ENCODE data around the gene RBFOX2. TPM values are rescaled to one million over a fixed set of nuclear protein-coding genes. Genes with fewer than 3 reads are reported as not detected.
"Not testable (repeated sequence)": the region's sequence is repeated elsewhere in the genome, so short reads cannot be mapped to it uniquely, and the experiment has no call there.

The RBFOX2 gene
- polyA plus RNA-seq = 10 to 100 TPM; 15.2 to 53.4 (median 28.9) TPM

- WGBS, 3 donors = 0 to 1% (median 1%) methylated on average over 49 to 71 of the region's 74 CpGs
- peak within 1 kb of the TSS; percentile 65 for H3K27ac ChIP-seq (ENCODE audit: low read depth, low read length)
Measured at GRCh38 chr22:36028646-36029405, at the start of gene RBFOX2. Gene RBFOX2, minus strand, starts transcription at chr22:36028824. Its CDS starts 399 bp downstream, at chr22:36028425.

- WGBS, 3 donors = 47 to 58% (median 47%) methylated on average over 6 of the region's 6 CpGs
- no peak overlapping the region for H3K27ac ChIP-seq (ENCODE audit: low read depth, low read length)
Measured at GRCh38 chr22:36077271-36077670, 48.6 kb upstream of the RBFOX2 start.

GRCh38 chr22:36075724-36076123 lies 47.1 kb upstream of the RBFOX2 start:
- H3K27ac ChIP-seq (ENCODE audit: low read depth, low read length) = no peak overlapping the region
- 94 to 98% (median 98%) methylated on average over 5 of the region's 5 CpGs for WGBS, 3 donors

- H3K27ac ChIP-seq (ENCODE audit: low read depth, low read length) = no peak overlapping the region
- WGBS, 3 donors = 93 to 95% (median 93%) methylated on average over 5 of the region's 5 CpGs
Measured at GRCh38 chr22:36075230-36075629, 46.6 kb upstream of the RBFOX2 start.

GRCh38 chr22:36073476-36073875 lies 44.9 kb upstream of the RBFOX2 start:
- no peak overlapping the region for H3K27ac ChIP-seq (ENCODE audit: low read depth, low read length)
- WGBS, 3 donors = 73 to 92% (median 79%) methylated on average over 1 of the region's 1 CpG

GRCh38 chr22:36070645-36071044 lies 42.0 kb upstream of the RBFOX2 start:
- WGBS, 3 donors = 97 to 98% (median 98%) methylated on average over 2 of the region's 2 CpGs
- not testable (repeated sequence) for H3K27ac ChIP-seq (ENCODE audit: low read depth, low read length)

GRCh38 chr22:36069368-36069767 lies 40.7 kb upstream of the RBFOX2 start:
- 43 to 90% (median 90%) methylated on average over 10 of the region's 10 CpGs for WGBS, 3 donors
- H3K27ac ChIP-seq (ENCODE audit: low read depth, low read length) = no peak overlapping the region

- WGBS, 3 donors = 69 to 71% (median 71%) methylated on average over 6 of the region's 6 CpGs
- H3K27ac ChIP-seq (ENCODE audit: low read depth, low read length) = no peak overlapping the region
Measured at GRCh38 chr22:36068776-36069344, 40.2 kb upstream of the RBFOX2 start.

- H3K27ac ChIP-seq (ENCODE audit: low read depth, low read length) = no peak overlapping the region
Measured at GRCh38 chr22:36067235-36067558, 38.6 kb upstream of the RBFOX2 start.

GRCh38 chr22:36065775-36066544 lies 37.3 kb upstream of the RBFOX2 start:
- 1 to 2% (median 2%) methylated on average over 54 of the region's 54 CpGs for WGBS, 3 donors
- no peak overlapping the region for H3K27ac ChIP-seq (ENCODE audit: low read depth, low read length)

GRCh38 chr22:36065462-36065774 lies 36.8 kb upstream of the RBFOX2 start:
- WGBS, 3 donors = 6 to 16% (median 13%) methylated on average over 5 of the region's 5 CpGs
- peak overlapping the region; percentile 43 for H3K27ac ChIP-seq (ENCODE audit: low read depth, low read length)

GRCh38 chr22:36064358-36064757 lies 35.7 kb upstream of the RBFOX2 start:
- 96 to 98% (median 96%) methylated on average over 5 of the region's 5 CpGs for WGBS, 3 donors
- H3K27ac ChIP-seq (ENCODE audit: low read depth, low read length) = no peak overlapping the region

GRCh38 chr22:36056980-36057379 lies 28.4 kb upstream of the RBFOX2 start:
- 90 to 92% (median 91%) methylated on average over 1 of the region's 1 CpG for WGBS, 3 donors
- H3K27ac ChIP-seq (ENCODE audit: low read depth, low read length) = no peak overlapping the region

GRCh38 chr22:36055376-36056295 lies 27.0 kb upstream of the RBFOX2 start:
- WGBS, 3 donors = 58 to 75% (median 67%) methylated on average over 19 of the region's 19 CpGs
- H3K27ac ChIP-seq (ENCODE audit: low read depth, low read length) = no peak overlapping the region

GRCh38 chr22:36054446-36054845 lies 25.8 kb upstream of the RBFOX2 start:
- not testable (repeated sequence) for H3K27ac ChIP-seq (ENCODE audit: low read depth, low read length)
- 78 to 92% (median 91%) methylated on average over 10 of the region's 10 CpGs for WGBS, 3 donors

GRCh38 chr22:36053242-36054147 lies 24.9 kb upstream of the RBFOX2 start:
- 96 to 100% (median 98%) methylated on average over 1 of the region's 1 CpG for WGBS, 3 donors
- H3K27ac ChIP-seq (ENCODE audit: low read depth, low read length) = no peak overlapping the region

GRCh38 chr22:36052505-36052941 lies 23.9 kb upstream of the RBFOX2 start:
- H3K27ac ChIP-seq (ENCODE audit: low read depth, low read length) = no peak overlapping the region

GRCh38 chr22:36049678-36049997 lies 21.0 kb upstream of the RBFOX2 start:
- 93 to 100% (median 95%) methylated on average over 2 of the region's 2 CpGs for WGBS, 3 donors

More at GRCh38 chr22:36052505-36052941, 23.9 kb upstream of the RBFOX2 start:
- 84 to 88% (median 85%) methylated on average over 5 of the region's 5 CpGs for WGBS, 3 donors

More at GRCh38 chr22:36049678-36049997, 21.0 kb upstream of the RBFOX2 start:
- H3K27ac ChIP-seq (ENCODE audit: low read depth, low read length) = no peak overlapping the region
